Epithelial cell of esophagus (primary cell): ENCODE data around the gene RNF121.
A peak's percentile ranks its signal among the peaks of the same experiment; 100 is the strongest.

Source experiments
- DNase-seq: peaks from one replicate; pipeline ENCODE4 v3.0.0; 2010; ENCODE audit warnings: low read depth
- H3K4me3 ChIP-seq: 2 replicates; pipeline ENCODE4 v1.5.1; 2011; ENCODE audit warnings: mild to moderate bottlenecking, low read length, control low read depth
- CTCF ChIP-seq: IDR thresholded peaks from 2 replicates; pipeline ENCODE4 v1.5.1; 2011; ENCODE audit warnings: low read depth, mild to moderate bottlenecking, low read length, control low read depth, inconsistent platforms; ENCODE audit not compliant: insufficient read depth; ENCODE audit errors: missing control alignments

Gene RNF121

GRCh38 chr11:71931245-71931602 is 2.4 kb downstream of the RNF121 start:
- no peak for DNase-seq
- no peak for TF ChIP-seq CTCF
- H3K4me3 ChIP-seq, result no peak overlapping the region

- DNase-seq, result no peak
- TF ChIP-seq CTCF, result no peak
- H3K4me3 ChIP-seq, result no peak overlapping the region
Measured at GRCh38 chr11:71933141-71933933, 4.5 kb downstream of the RNF121 start.

- no peak for DNase-seq
- TF ChIP-seq CTCF, result no peak
- H3K4me3 ChIP-seq, result no peak overlapping the region
Measured at GRCh38 chr11:71934213-71934612, 5.4 kb downstream of the RNF121 start.

GRCh38 chr11:71935338-71935925 is 6.6 kb downstream of the RNF121 start:
- no peak for TF ChIP-seq CTCF
- no peak overlapping the region for H3K4me3 ChIP-seq
- no peak for DNase-seq

- DNase-seq, result peak; percentile 25
- H3K4me3 ChIP-seq, result no peak overlapping the region
- TF ChIP-seq CTCF, result no peak
Measured at GRCh38 chr11:71936825-71937224, 8.0 kb downstream of the RNF121 start.

- no peak overlapping the region for H3K4me3 ChIP-seq
- no peak for DNase-seq
- TF ChIP-seq CTCF, result no peak
Measured at GRCh38 chr11:71937826-71938225, 9.0 kb downstream of the RNF121 start.
